CD4-positive, alpha-beta memory T cell (primary cell): ENCODE data around the gene OPCML. TPM values are rescaled to one million over a fixed set of nuclear protein-coding genes. Genes with fewer than 3 reads are reported as not detected.

Experiments used
- CTCF ChIA-PET: fragments of 350-600 bp; sonication (Branson Sonifier 250); formaldehyde crosslinking; loops from one replicate; lab custom pipeline; 2021; ENCODE audit warnings: inconsistent platforms; ENCODE audit not compliant: partially characterized antibody; lab: Charles Lee
- POLR2A ChIA-PET: fragments of 350-600 bp; sonication (Branson Sonifier 250); formaldehyde crosslinking; loops from one replicate; lab custom pipeline; 2021; ENCODE audit not compliant: partially characterized antibody; lab: Charles Lee
- DNase-seq, 5 donors: peaks; one replicate each; pipeline versions ENCODE4 v3.0.0 to v3.0.0-alpha.2; 2020 to 2022; ENCODE audit warnings: mixed read lengths in 1 of 5
- H3K27ac ChIP-seq: one replicate; pipeline ENCODE4 v1.7.0; 2013; ENCODE audit warnings: low read depth, low read length
- H3K27me3 ChIP-seq: 2 replicates; pipeline ENCODE4 v1.7.0; 2013; ENCODE audit warnings: mild to moderate bottlenecking, low read length, moderate library complexity; ENCODE audit not compliant: insufficient read depth
- H3K36me3 ChIP-seq: 2 replicates; pipeline ENCODE4 v1.7.0; 2013; ENCODE audit warnings: mild to moderate bottlenecking, low read length, moderate library complexity; ENCODE audit not compliant: insufficient read depth
- H3K4me1 ChIP-seq: 2 replicates; pipeline ENCODE4 v1.7.0; 2013; ENCODE audit warnings: mild to moderate bottlenecking, low read length, moderate library complexity; ENCODE audit not compliant: insufficient read depth
- H3K4me3 ChIP-seq, 2 donors: one replicate each; pipeline ENCODE4 v1.7.0; 2013; ENCODE audit warnings: low read length in 2 of 2, mild to moderate bottlenecking in 1 of 2
- H3K9me3 ChIP-seq, 2 donors: one replicate each; pipeline ENCODE4 v1.7.0; 2013; ENCODE audit warnings: low read length in 2 of 2, control low read depth in 1 of 2; ENCODE audit not compliant: control insufficient read depth in 1 of 2
- H3K27ac Mint-ChIP-seq, 7 donors: one replicate each; pipeline ENCODE4 v1.8.0; 2020 to 2021; ENCODE audit warnings: mixed read lengths in 7 of 7, mild to moderate bottlenecking in 6 of 7, inconsistent platforms in 3 of 7, moderate library complexity in 3 of 7
- H3K27me3 Mint-ChIP-seq, 2 donors: one replicate each; pipeline ENCODE4 v1.8.0; 2020 to 2021; ENCODE audit warnings: mixed read lengths in 2 of 2
- H3K36me3 Mint-ChIP-seq, 2 donors: one replicate each; pipeline ENCODE4 v1.8.0; 2020 to 2021; ENCODE audit warnings: mixed read lengths in 2 of 2, inconsistent platforms in 1 of 2, mild to moderate bottlenecking in 1 of 2
- H3K4me1 Mint-ChIP-seq, 4 donors: one replicate each; pipeline ENCODE4 v1.8.0; 2020 to 2021; ENCODE audit warnings: mixed read lengths in 4 of 4, mild to moderate bottlenecking in 1 of 4
- H3K4me3 Mint-ChIP-seq, 8 donors: one replicate each; pipeline ENCODE4 v1.8.0; 2020 to 2021; ENCODE audit warnings: mixed read lengths in 8 of 8, mild to moderate bottlenecking in 7 of 8, moderate library complexity in 6 of 8, inconsistent platforms in 3 of 8
- H3K9me3 Mint-ChIP-seq, 8 donors: one replicate each; pipeline ENCODE4 v1.8.0; 2020 to 2021; ENCODE audit warnings: mixed read lengths in 8 of 8, mild to moderate bottlenecking in 5 of 8, inconsistent platforms in 3 of 8, moderate library complexity in 1 of 8
- intact Hi-C: fragments of 100-400 bp; cut with micrococcal nuclease; formaldehyde crosslinking; loops from one replicate; pipeline ENCODE4 v1.15.1; 2023
- polyA plus RNA-seq, 2 donors: library from polyadenylated mRNA; unstranded; fragments of 300-500 nt; fragmentation: Illumina TruSeq; gene quantifications; one replicate each; pipeline ENCODE4 v1.2.3, GENCODE V29; 2021
- total RNA-seq, 2 experiments: library from RNA; stranded (reverse); gene quantifications; one replicate each; pipeline ENCODE4 v1.2.3, GENCODE V29; 2021

OPCML gene
- total and polyA plus RNA-seq, 4 experiments from 2014 or later: not detected

DNA sequence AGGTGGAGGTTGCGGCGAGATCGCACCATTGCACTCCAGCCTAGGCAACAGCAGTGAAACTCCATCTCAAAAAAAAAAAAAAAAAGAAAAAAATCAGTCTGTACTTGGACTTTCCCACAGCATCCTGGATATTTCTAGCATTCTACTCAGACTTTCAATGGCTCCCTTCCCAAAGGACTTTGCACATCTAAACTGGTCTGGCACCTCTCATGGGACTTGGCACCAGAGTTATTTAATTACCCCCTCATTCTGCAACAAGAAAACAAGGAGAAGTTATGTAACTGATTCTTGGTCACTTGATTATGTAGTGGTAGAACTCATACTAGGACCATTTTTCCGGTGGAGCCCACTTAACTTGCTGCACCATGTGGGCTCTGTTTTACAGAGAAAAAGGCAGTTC lies 519.5 kb downstream of the OPCML start:
- ChIA-PET CTCF (no interaction called here), POLR2A (no interaction called here)
- no peaks in the 10 kb centered on the region for H3K4me1 ChIP-seq
- no peaks in the 10 kb centered on the region for H3K36me3 ChIP-seq
- peaks cover 0 to 6% (median 0%) of the 10 kb centered on the region in 8 donors for H3K9me3 Mint-ChIP-seq
- no peaks in the 10 kb centered on the region for H3K4me1 Mint-ChIP-seq
- no peaks in the 10 kb centered on the region for H3K27me3 Mint-ChIP-seq
- no peaks in the 10 kb centered on the region for H3K36me3 Mint-ChIP-seq
- H3K4me3 Mint-ChIP-seq: no peak overlapping the region
- no peaks in the 10 kb centered on the region for H3K27me3 ChIP-seq
- no peak for DNase-seq
- H3K27ac ChIP-seq: no peak overlapping the region
- H3K27ac Mint-ChIP-seq: no peak overlapping the region
- no peak overlapping the region for H3K4me3 ChIP-seq
- intact Hi-C loops: no loop called here
- no peaks in the 10 kb centered on the region for H3K9me3 ChIP-seq

DNA sequence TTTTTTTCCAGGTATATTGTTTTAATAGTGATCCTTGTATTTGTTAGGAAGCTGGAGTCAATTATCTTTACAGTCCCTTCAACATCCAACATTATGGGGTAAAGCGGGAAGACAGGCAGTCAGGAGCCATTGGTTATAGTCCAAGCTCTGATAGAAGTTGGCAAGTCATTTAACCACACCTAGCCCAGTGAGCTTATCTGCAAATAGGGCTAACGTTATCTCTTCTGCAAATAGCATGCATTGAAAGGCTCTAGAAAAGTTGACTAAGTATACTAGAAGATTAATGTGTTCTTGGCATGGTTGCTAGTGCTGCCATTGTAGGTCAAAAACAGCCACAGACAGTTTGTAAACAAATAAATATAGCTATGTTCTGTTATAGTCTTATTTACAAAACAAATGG lies 520.7 kb downstream of the OPCML start:
- ChIA-PET CTCF (no interaction called here), POLR2A (no interaction called here)
- intact Hi-C loops: no loop called here
- H3K4me1 Mint-ChIP-seq: no peaks in the 10 kb centered on the region
- H3K27me3 Mint-ChIP-seq: no peaks in the 10 kb centered on the region
- no peaks in the 10 kb centered on the region for H3K36me3 ChIP-seq
- H3K27ac Mint-ChIP-seq: no peak overlapping the region
- DNase-seq: no peak
- no peak overlapping the region for H3K27ac ChIP-seq
- H3K4me1 ChIP-seq: no peaks in the 10 kb centered on the region
- no peaks in the 10 kb centered on the region for H3K36me3 Mint-ChIP-seq
- no peaks in the 10 kb centered on the region for H3K27me3 ChIP-seq
- H3K9me3 Mint-ChIP-seq: peaks cover 0 to 6% (median 0%) of the 10 kb centered on the region in 8 donors
- no peak overlapping the region for H3K4me3 ChIP-seq
- no peak overlapping the region for H3K4me3 Mint-ChIP-seq
- H3K9me3 ChIP-seq: no peaks in the 10 kb centered on the region

DNA sequence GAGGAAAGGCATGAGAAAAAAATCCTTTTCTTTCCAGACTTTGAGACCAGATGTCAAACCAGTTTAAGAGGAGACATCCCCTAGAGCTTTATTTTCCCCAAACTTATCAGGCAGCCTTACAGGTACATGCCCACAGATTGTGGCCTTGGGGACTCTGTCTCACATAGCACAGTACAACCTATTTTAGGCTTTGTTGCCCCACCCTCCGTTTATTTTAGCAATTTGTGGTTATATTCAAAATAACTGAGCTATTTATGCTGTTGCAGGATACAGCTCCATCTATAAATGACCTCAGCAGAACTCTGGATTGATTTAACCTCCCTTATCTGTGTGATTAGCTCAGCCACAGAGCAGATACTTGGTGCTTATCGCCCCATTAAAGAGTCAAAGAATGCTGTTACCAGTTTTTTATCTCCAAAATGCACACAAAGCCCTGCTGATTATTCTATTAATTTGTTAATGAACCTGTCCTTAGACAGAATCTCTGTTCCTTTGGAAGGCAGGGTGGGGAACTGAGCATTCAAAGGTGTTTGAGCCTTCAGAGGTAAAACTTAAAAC lies 525.2 kb downstream of the OPCML start:
- ChIA-PET CTCF (no interaction called here), POLR2A (no interaction called here)
- no peaks in the 10 kb centered on the region for H3K36me3 ChIP-seq
- H3K9me3 Mint-ChIP-seq: peaks cover 0 to 9% (median 1%) of the 10 kb centered on the region in 8 donors
- no peaks in the 10 kb centered on the region for H3K27me3 ChIP-seq
- intact Hi-C loops: no loop called here
- H3K27ac ChIP-seq: no peak overlapping the region
- no peak overlapping the region for H3K4me3 ChIP-seq
- no peak overlapping the region for H3K27ac Mint-ChIP-seq
- no peaks in the 10 kb centered on the region for H3K36me3 Mint-ChIP-seq
- no peak for DNase-seq
- no peaks in the 10 kb centered on the region for H3K4me1 Mint-ChIP-seq
- no peaks in the 10 kb centered on the region for H3K4me1 ChIP-seq
- H3K9me3 ChIP-seq: no peaks in the 10 kb centered on the region
- no peaks in the 10 kb centered on the region for H3K27me3 Mint-ChIP-seq
- no peak overlapping the region for H3K4me3 Mint-ChIP-seq

DNA sequence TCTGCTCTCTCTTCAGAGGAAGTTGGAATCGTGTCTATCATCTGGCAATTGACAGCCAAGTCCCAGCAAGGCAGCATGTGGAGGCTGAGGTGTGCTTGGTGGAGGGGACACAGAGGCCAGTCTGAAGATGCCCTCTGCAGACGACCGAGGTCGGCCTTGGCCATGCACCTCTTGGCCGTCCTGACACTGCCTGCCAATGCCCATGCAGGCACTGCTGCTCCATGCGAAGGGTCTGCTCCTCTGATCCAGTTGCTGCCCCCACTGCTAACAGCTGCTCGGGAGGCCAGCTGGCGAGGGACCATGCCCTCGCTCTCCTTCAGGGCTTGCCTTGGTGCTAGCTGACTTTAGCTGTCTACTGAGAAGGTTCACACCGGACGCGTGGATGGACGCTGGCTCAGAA lies 527.9 kb downstream of the OPCML start:
- Histone ChIP-seq H3K4me1 (no peaks in the 10 kb centered on the region), H3K36me3 (no peaks in the 10 kb centered on the region), H3K27me3 (no peaks in the 10 kb centered on the region), H3K27ac (no peak overlapping the region), H3K4me3 (no peak overlapping the region), H3K9me3 (no peaks in the 10 kb centered on the region)
- intact Hi-C loops: no loop called here
- Mint-ChIP-seq H3K36me3 (no peaks in the 10 kb centered on the region), H3K27me3 (no peaks in the 10 kb centered on the region), H3K27ac (no peak overlapping the region), H3K9me3 (peaks cover 0 to 13% (median 2%) of the 10 kb centered on the region in 8 donors), H3K4me1 (no peaks in the 10 kb centered on the region), H3K4me3 (no peak overlapping the region)
- POLR2A ChIA-PET: no interaction called here
- no peak for DNase-seq
- CTCF ChIA-PET: no interaction called here

DNA sequence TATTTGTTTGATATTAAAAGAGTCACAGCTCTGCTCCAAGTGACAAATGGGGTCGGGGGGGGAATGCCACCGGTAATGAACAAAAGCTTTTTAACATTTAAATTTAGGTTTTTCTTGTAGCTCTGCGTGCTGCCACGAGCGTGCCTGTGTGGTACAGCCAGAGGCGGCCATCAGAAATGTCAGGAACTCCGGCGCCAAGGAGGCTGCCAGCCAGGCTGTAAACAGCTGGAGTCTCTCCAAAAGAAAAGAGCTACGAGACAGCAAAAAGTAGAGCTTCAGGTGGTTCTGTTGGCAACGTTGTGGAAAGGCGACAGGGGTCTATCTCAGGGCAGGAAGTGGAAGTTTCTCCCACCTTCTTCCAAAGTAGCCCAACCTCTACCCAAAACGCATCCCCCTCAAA lies 532.8 kb downstream of the OPCML start:
- Histone ChIP-seq H3K4me3 (no peak overlapping the region), H3K27me3 (no peaks in the 10 kb centered on the region), H3K4me1 (no peaks in the 10 kb centered on the region), H3K27ac (no peak overlapping the region), H3K36me3 (no peaks in the 10 kb centered on the region), H3K9me3 (no peaks in the 10 kb centered on the region)
- CTCF ChIA-PET: interaction anchor here (1.4 kb wide), 1 partner anchor 29 kb away, joined by 3 read pairs; no protein-coding TSS in a partner anchor
- no peak overlapping the region for H3K27ac Mint-ChIP-seq
- no peak overlapping the region for H3K4me3 Mint-ChIP-seq
- intact Hi-C loops: no loop called here
- POLR2A ChIA-PET: no interaction called here
- DNase-seq: no peak
- H3K27me3 Mint-ChIP-seq: peaks cover 5 to 9% of the 10 kb centered on the region in 2 donors
- peaks cover 0 to 9% (median 0%) of the 10 kb centered on the region in 8 donors for H3K9me3 Mint-ChIP-seq
- no peaks in the 10 kb centered on the region for H3K4me1 Mint-ChIP-seq
- no peaks in the 10 kb centered on the region for H3K36me3 Mint-ChIP-seq

DNA sequence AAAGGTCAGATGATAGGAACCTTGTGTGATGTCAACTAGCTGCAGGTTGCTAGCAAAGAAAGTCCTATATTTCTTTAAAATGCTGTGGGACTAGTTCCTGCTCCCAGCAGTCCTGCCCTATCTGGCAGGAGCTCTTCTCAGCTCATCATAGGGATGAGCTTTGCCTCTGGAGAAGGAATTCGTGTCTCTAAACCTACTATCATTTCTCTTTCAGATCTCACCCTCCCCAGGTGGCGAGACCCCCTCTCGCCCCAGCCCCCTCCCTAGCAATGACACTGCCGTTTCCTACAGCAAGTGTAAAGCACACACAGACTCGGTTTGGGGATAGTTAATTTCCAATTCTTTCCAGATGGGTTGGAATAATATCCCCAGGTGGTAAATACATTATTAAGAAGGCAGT lies 533.3 kb downstream of the OPCML start:
- Histone ChIP-seq H3K27ac (no peak overlapping the region), H3K4me3 (no peak overlapping the region), H3K36me3 (no peaks in the 10 kb centered on the region), H3K27me3 (no peaks in the 10 kb centered on the region), H3K9me3 (no peaks in the 10 kb centered on the region), H3K4me1 (no peaks in the 10 kb centered on the region)
- ChIA-PET POLR2A (no interaction called here), CTCF (interaction anchor here (1.4 kb wide), 1 partner anchor 29 kb away, joined by 3 read pairs; no protein-coding TSS in a partner anchor)
- Mint-ChIP-seq H3K9me3 (peaks cover 0 to 9% (median 0%) of the 10 kb centered on the region in 8 donors), H3K36me3 (no peaks in the 10 kb centered on the region), H3K4me3 (no peak overlapping the region), H3K4me1 (no peaks in the 10 kb centered on the region), H3K27ac (no peak overlapping the region), H3K27me3 (peaks cover 5 to 9% of the 10 kb centered on the region in 2 donors)
- intact Hi-C loops: no loop called here
- no peak for DNase-seq

DNA sequence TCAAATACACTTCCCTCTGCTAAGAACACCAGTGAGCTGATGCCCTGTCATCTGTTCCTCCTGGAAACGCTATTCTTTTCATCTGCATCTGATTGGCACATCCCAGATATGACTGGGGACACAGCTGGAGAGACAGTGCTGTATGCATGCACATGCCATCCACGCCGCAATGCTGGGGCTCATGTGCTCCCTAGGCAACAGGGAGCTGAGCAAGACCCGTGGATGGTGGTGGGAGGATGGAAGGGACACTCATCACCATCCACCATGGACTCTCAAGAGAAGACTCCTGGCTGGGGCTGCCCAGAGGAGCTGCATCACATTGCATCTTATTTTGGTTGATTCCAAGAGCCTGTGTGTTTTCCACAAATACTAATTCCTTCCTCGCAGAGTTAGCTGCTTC lies 534.9 kb downstream of the OPCML start:
- Mint-ChIP-seq H3K9me3 (peaks cover 0 to 6% (median 0%) of the 10 kb centered on the region in 8 donors), H3K4me1 (no peaks in the 10 kb centered on the region), H3K27ac (no peak overlapping the region), H3K36me3 (no peaks in the 10 kb centered on the region), H3K27me3 (peaks cover 9 to 12% of the 10 kb centered on the region in 2 donors), H3K4me3 (no peak overlapping the region)
- Histone ChIP-seq H3K9me3 (no peaks in the 10 kb centered on the region), H3K4me1 (no peaks in the 10 kb centered on the region), H3K27me3 (no peaks in the 10 kb centered on the region), H3K4me3 (no peak overlapping the region), H3K27ac (no peak overlapping the region), H3K36me3 (no peaks in the 10 kb centered on the region)
- CTCF ChIA-PET: interaction anchor here (1.4 kb wide), 1 partner anchor 9 kb away, joined by 3 read pairs; no protein-coding TSS in a partner anchor
- POLR2A ChIA-PET: no interaction called here
- intact Hi-C loops: no loop called here
- DNase-seq: no peak
